ENCODE measurements around the gene SLC4A3. TPM values are rescaled to one million over a fixed set of nuclear protein-coding genes. Genes with fewer than 3 reads are reported as not detected.

SLC4A3 gene
- total and polyA plus RNA-seq, 2 donors (not counting 3 experiments of a cell fraction or from before 2014, with no cell fraction given): 0.29 to 0.35 TPM

- Histone ChIP-seq H3K4me1 (ENCODE audit: control insufficient read depth, extremely low read depth, insufficient read depth, low read length) (no peaks in the 10 kb centered on the region), H3K9me3 (replicated peaks; ENCODE audit: control insufficient read depth, insufficient read depth, low read length) (no peaks in the 10 kb centered on the region), H3K27ac (ENCODE audit: insufficient read depth, low read depth, low read length) (no peak overlapping the region), H3K79me2 (ENCODE audit: control insufficient read depth, insufficient read depth, low read length) (no peaks in the 10 kb centered on the region), H3K4me3 (replicated peaks in 1 of 3; ENCODE audit: insufficient read depth in 1 of 3, low read depth in 1 of 3, low read length in 3 of 3) (no peak overlapping the region), H3K4me2 (ENCODE audit: insufficient read depth, low read length) (no peak overlapping the region), H3K36me3 (ENCODE audit: control insufficient read depth in 2 of 2, extremely low read depth in 1 of 2, insufficient read depth in 2 of 2, low read length in 2 of 2) (no peaks in the 10 kb centered on the region), H3K27me3 (ENCODE audit: control insufficient read depth in 2 of 2, insufficient read depth in 2 of 2, low read length in 2 of 2) (no peaks in the 10 kb centered on the region), H4K20me1 (replicated peaks; ENCODE audit: control insufficient read depth, extremely low read depth, insufficient read depth, low read length) (no peaks in the 10 kb centered on the region), H2AFZ (ENCODE audit: low read depth, low read length) (no peak overlapping the region), H3K9ac (replicated peaks; ENCODE audit: extremely low read depth, insufficient read depth, low read length) (no peak overlapping the region), H3K9me1 (replicated peaks; ENCODE audit: control insufficient read depth, extremely low read depth, insufficient read depth, low read length) (no peaks in the 10 kb centered on the region)
- TF ChIP-seq GATA2 (IDR thresholded peaks at IDR 0.05; ENCODE audit: insufficient read depth, insufficient read length, low read depth, low read length) (no peak), EZH2 (IDR thresholded peaks at IDR 0.05; ENCODE audit: borderline replicate concordance, low read depth, low read length, severe bottlenecking) (no peak), CTCF (IDR thresholded peaks at IDR 0.05; ENCODE audit: extremely low read depth in 1 of 2, insufficient read depth in 1 of 2, low read depth in 1 of 2, low read length in 2 of 2) (no peak), POLR2AphosphoS5 (IDR thresholded peaks at IDR 0.05; ENCODE audit: insufficient read depth, low read depth, low read length) (no peak), POLR2A (IDR thresholded peaks at IDR 0.05; ENCODE audit: low read depth, low read length) (no peak), MYC (IDR thresholded peaks at IDR 0.05; ENCODE audit: low read depth, low read length) (no peak), MAX (IDR thresholded peaks at IDR 0.05; ENCODE audit: insufficient read depth, insufficient read length) (no peak), JUN (IDR thresholded peaks at IDR 0.05; ENCODE audit: borderline replicate concordance, insufficient read depth, insufficient read length, low read depth) (no peak), FOS (IDR thresholded peaks at IDR 0.05; ENCODE audit: borderline replicate concordance, insufficient read depth, low read length) (no peak)
- intact Hi-C loops (cut with micrococcal nuclease) (no loop called here), dilution Hi-C loops (cut with MboI; ENCODE audit: extremely low pct_ligation_motif_present, low sequenced_read_pairs) (no loop called here)
- no TSS peak for BruUV-seq (replicated peaks)
- POLR2A ChIA-PET: no interaction called here
- DNase-seq (ENCODE audit: low read depth, low spot score) (no peak), FAIRE-seq (no peak)
- CTCF ChIA-PET: interaction anchor here (1.8 kb wide), 1 partner anchor 25 kb away, joined by 4 read pairs; no protein-coding TSS in a partner anchor
These were observed 37.5 kb downstream of the SLC4A3 start for GRCh38 chr2:219664944-219665343.
